ENCODE data around the gene F10. TPM values are rescaled to one million over a fixed set of nuclear protein-coding genes. Genes with fewer than 3 reads are reported as not detected.
"Not testable (repeated sequence)": the region's sequence is repeated elsewhere in the genome, so short reads cannot be mapped to it uniquely, and the experiment has no call there.

Gene F10
- total RNA-seq, 8 experiments from 2014 or later: 0.14 to 1.3 (median 0.57) TPM; not detected in 1

DNA sequence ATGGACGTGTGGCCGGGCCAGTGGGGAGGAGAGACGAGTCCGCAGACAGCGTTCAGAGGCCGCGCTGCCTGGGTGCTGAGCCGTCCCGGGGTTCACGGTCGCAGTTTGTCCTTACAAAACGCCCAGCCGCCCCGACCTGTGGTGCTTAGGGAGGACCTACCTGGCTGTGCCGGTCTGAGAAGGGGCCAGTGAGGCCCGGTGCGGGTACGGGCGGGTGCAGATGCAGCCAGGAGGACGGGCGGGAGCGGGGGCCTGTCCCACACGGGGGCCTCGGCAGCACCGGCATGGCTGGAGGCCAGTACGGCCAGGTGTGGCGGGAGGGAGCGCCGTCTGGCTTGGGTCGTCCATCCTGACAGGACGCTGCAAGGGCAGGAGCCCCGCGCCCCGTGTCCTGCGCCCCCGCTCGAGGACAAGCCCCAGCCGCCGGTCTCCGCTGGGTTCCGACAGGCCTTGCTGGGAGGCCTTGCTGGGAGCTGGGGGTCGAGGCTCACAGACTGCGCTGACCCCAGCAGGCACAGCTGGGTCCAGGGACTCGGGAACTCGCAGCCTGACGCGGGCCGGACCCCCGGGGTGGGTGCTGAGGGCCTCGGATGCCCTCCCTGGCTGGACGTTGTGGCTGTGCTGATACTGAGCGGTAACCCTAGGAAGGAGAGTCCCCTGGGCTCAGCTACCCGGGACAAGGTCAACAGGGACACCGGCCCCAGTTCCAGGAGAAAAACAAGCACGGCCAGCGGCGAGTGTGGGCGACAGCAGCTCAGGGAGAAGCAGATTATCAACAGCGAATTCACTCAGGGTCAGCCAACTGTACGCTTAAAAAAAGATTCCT is 30.6 kb downstream of the F10 start:
- in situ Hi-C loops (cut with MboI; ENCODE audit: low pct_unique_long_range_greater_than_20kb in 2 of 9, low sequenced_read_pairs in 9 of 9, unreplicated experiment in 9 of 9): no loop called here
- H3K27ac ChIP-seq: peak overlapping the region in 1 of 2 donors; percentile 83
- H3K4me1 ChIP-seq (replicated peaks in 1 of 2): peaks cover 3 to 17% of the 10 kb centered on the region in 2 donors
- peak; percentile 11 to 74 (median 68) for ATAC-seq (replicated peaks in 6 of 8)
- H3K4me3 ChIP-seq: peak overlapping the region; percentile 21 to 36 (median 30)
- 0 to 70% (median 31%) methylated on average over 1 to 12 of the region's 60 CpGs for WGBS, 10 experiments

DNA sequence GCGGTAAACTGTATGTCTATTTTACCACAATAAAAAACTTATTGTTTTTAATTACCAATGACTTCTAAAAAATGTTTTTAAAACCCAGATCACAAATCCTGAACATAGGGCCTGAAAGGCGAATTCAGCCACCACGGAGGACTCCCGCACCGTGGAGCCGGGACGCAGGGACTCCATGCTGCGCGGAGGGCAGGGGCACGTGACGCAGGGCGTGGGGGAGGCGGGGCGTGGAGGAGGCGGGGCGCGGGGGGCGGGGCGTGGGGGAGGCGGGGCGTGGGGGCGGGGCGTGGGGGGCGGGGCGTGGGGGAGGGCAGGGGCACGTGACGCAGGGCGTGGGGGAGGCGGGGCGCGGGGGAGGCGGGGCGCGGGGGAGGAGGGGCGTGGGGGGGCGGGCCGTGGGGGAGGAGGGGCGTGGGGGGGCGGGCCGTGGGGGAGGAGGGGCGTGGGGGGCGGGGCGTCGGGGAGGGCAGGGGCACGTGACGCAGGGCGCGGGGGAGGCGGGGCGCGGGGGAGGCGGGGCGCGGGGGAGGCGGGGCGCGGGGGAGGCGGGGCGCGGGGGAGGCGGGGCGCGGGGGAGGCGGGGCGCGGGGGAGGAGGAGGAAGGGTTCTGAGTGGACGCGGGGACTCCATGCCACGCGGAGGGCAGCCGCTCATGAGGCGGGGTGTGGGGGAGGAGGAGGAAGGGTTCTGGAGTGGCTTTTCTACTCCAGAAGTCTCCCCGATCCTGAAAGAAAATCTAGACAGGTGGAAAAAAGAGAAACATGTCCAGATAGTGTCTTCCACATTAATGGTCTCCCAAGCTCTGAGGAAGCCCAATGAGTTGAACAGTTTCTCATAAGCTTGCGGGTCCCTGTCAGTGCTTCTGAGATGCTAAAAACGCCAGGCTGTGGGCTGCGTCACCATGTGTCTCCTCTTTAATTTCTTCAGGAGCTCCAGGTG is 31.5 kb downstream of the F10 start:
- peak; percentile 47 to 82 (median 76) for ATAC-seq (replicated peaks in 6 of 8)
- H3K27ac ChIP-seq: peak overlapping the region in 1 of 2 donors; percentile 83
- WGBS, 10 experiments: 0 to 40% (median 20%) methylated on average over 1 of the region's 76 CpGs; no CpG with 5 or more reads in 6 of the 10 experiments
- peak overlapping the region; percentile 23 to 36 (median 30) for H3K4me3 ChIP-seq
- in situ Hi-C loops (cut with MboI; ENCODE audit: low pct_unique_long_range_greater_than_20kb in 2 of 9, low sequenced_read_pairs in 9 of 9, unreplicated experiment in 9 of 9): no loop called here
- peaks cover 3 to 17% of the 10 kb centered on the region in 2 donors for H3K4me1 ChIP-seq (replicated peaks in 1 of 2)

- H3K4me1 ChIP-seq (replicated peaks in 1 of 2): peaks cover 3 to 17% of the 10 kb centered on the region in 2 donors
- no peak for ATAC-seq (replicated peaks in 6 of 8)
- no peak overlapping the region for H3K27ac ChIP-seq
- H3K4me3 ChIP-seq: no peak overlapping the region
- in situ Hi-C loops (cut with MboI; ENCODE audit: low pct_unique_long_range_greater_than_20kb in 2 of 9, low sequenced_read_pairs in 9 of 9, unreplicated experiment in 9 of 9): no loop called here
- 57 to 100% (median 92%) methylated on average over 1 to 3 of the region's 3 CpGs; no CpG with 5 or more reads in 3 of the 10 experiments for WGBS, 10 experiments
Measured at GRCh38 chr13:113155201-113155600, 32.6 kb downstream of the F10 start.

DNA sequence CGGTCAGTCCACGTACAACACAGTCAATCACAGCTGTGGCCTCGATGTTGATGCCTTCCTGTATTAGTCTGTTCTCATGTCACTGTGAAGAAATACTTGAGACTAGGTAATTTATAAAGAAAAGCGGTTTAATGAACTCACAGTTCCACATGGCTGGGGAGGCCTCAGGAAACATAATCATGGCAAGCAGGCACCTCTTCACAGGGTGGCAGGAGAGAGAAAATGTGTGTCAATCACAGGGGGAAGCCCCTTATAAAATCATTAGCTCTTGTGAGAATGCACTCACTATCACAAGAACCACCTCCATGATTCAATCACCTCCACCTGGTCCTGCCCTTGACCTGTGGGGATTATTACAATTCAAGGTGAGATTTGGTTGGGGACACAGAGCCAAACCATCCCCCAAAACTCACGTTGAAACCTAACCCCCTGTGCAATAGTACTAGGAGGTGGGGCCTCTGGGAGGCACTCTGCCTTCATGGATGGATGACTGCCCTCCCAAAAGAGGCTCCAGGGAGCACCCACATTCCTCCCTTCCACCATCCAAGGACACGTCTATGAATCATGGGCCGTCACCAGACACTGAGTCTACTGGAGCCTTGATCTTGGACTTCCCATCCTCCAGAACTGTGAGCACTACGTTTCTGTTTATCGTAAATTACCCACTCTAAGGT is 33.5 kb downstream of the F10 start:
- in situ Hi-C loops (cut with MboI; ENCODE audit: low pct_unique_long_range_greater_than_20kb in 2 of 9, low sequenced_read_pairs in 9 of 9, unreplicated experiment in 9 of 9): no loop called here
- 75 to 100% (median 94%) methylated on average over 1 to 6 of the region's 9 CpGs; no CpG with 5 or more reads in 2 of the 10 experiments for WGBS, 10 experiments
- no peak for ATAC-seq (replicated peaks in 6 of 8)

DNA sequence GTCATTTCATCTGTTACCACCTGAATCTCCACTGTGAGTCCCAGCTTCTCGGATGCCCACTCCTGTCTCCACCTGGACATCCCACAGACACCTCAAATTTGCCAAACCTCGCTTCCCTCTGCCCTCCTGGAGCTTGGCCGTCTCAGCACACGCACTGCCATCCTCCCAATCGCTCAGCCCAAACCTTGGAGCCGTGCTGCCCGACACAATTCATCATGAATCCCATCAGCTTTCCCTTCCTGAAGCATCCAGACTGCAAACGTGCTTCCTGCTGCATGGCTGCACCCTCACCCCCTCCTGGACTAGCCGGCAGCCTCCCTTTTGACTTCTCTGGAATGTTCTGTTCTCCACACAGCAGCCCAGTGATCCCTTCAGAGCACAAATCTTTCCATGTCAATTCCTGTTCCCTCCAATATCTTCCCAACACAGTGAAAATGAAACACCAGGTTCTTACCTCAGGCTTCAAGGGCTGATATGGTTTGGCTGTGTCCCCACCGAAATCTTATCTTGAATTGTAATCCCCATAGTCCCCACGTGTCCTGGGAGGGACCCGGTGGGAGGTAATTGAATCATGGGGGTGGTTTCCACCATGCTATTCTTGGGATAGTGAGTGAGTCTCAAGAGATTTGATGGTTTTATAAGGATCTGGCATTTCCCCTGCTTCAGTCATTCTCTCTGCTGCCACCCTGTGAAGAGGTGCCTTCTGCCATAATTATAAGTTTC is 34.8 kb downstream of the F10 start:
- in situ Hi-C loops (cut with MboI; ENCODE audit: low pct_unique_long_range_greater_than_20kb in 2 of 9, low sequenced_read_pairs in 9 of 9, unreplicated experiment in 9 of 9): no loop called here

More for the DNA sequence above, 33.5 kb downstream of the F10 start:
- H3K4me3 ChIP-seq: no peak overlapping the region
- no peak overlapping the region for H3K27ac ChIP-seq
- peaks cover 3 to 18% of the 10 kb centered on the region in 2 donors for H3K4me1 ChIP-seq (replicated peaks in 1 of 2)

DNA sequence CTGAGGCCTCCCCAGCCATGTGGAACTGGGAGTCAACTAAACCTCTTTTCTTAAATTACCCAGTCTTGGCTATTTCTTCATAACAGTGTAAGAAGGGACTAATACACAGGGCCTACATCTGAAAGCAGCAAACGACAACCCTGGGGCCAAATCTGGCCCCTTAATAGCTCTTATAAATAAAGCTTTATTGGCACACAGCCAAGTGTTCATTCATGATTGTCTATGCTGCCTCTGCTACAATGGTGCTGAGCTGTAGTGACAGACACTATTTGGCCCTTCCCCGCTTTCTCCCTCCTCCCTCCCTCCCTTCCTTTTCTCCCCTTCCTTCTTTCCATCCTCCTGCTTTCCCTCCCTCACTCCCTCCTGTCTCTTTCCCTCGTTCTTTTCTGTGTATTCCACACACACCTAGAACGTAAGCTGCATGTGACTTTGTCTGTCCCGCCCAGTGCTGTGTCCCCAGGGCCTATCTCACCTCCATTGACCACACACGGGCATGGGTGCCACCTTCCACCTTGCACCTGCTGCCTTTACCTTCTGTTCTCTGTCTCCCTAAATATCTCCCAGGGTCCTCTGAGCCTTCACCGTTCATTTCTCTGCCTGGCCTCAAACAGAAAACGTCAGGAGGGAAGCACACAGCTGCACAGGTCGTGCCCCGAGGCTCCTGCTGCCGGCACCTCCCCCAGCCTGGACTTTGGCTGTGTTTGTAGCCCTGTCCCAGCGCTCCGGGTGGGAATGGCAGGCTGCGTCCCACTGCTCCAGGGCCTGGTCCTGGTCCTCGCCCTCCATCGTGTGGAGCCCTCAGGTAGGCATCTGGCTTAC is 35.5 kb downstream of the F10 start, which contains the start of gene PROZ:
Gene PROZ (plus strand): TSS at position 720 of the 819 bp plus-strand sequence. CDS start 13 bp downstream, at position 733.
- no peak within 1 kb of the TSS for H3K27ac ChIP-seq
- H3K4me1 ChIP-seq (replicated peaks in 1 of 2): peaks cover 6 to 14% of the 10 kb centered on the region in 2 donors
- ATAC-seq (replicated peaks in 6 of 8): no peak
- H3K4me3 ChIP-seq: no peak within 1 kb of the TSS
- in situ Hi-C loops (cut with MboI; ENCODE audit: low pct_unique_long_range_greater_than_20kb in 2 of 9, low sequenced_read_pairs in 9 of 9, unreplicated experiment in 9 of 9): no loop called here
- 19 to 100% (median 60%) methylated on average over 1 to 13 of the region's 16 CpGs; no CpG with 5 or more reads in 1 of the 10 experiments for WGBS, 10 experiments

More for the DNA sequence above, 34.8 kb downstream of the F10 start:
- Histone ChIP-seq H3K4me1 (replicated peaks in 1 of 2) (peaks cover 6 to 20% of the 10 kb centered on the region in 2 donors), H3K27ac (no peak overlapping the region), H3K4me3 (no peak overlapping the region)
- ATAC-seq (replicated peaks in 6 of 8): no peak
- WGBS, 10 experiments: 48 to 93% (median 74%) methylated on average over 4 to 8 of the region's 12 CpGs; no CpG with 5 or more reads in 4 of the 10 experiments

DNA sequence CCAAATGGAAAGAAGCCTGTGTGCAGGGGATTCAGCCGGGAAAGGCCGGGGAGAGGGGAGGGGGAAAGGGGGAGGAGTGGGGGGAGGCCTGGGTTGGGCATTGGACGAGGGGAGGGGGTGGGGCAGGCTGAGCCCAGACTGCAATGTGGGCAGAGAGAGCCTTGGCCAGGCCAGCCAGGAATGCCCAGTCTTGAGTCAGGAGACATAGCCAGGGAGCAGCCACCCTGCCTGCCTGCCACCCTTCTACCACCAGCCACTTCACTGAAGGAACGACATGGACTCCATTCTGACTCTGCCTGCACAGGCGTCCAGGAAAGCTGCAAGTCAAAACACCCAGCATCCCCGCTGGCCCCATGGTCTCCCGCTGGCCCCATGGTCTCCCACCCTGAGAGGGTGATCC is 36.3 kb downstream of the F10 start:
- Histone ChIP-seq H3K4me1 (replicated peaks in 1 of 2) (peaks cover 6 to 11% of the 10 kb centered on the region in 2 donors), H3K4me3 (no peak overlapping the region), H3K27ac (no peak overlapping the region)
- no peak for ATAC-seq (replicated peaks in 6 of 8)
- in situ Hi-C loops (cut with MboI; ENCODE audit: low pct_unique_long_range_greater_than_20kb in 2 of 9, low sequenced_read_pairs in 9 of 9, unreplicated experiment in 9 of 9): no loop called here
- WGBS, 10 experiments: no CpG with 5 or more reads among the region's 7 CpGs

- Histone ChIP-seq H3K4me1 (replicated peaks in 1 of 2) (peaks cover 3 to 6% of the 10 kb centered on the region in 2 donors), H3K4me3 (no peak overlapping the region), H3K27ac (no peak overlapping the region)
- peak in 3 of 8 experiments; percentile 16 to 19 (median 18) for ATAC-seq (replicated peaks in 6 of 8)
- 65 to 80% (median 77%) methylated on average over 1 to 7 of the region's 20 CpGs; no CpG with 5 or more reads in 5 of the 10 experiments for WGBS, 10 experiments
- in situ Hi-C loops (cut with MboI; ENCODE audit: low pct_unique_long_range_greater_than_20kb in 2 of 9, low sequenced_read_pairs in 9 of 9, unreplicated experiment in 9 of 9): no loop called here
Measured at GRCh38 chr13:113159701-113160100, 37.1 kb downstream of the F10 start.

- peak in 3 of 8 experiments; percentile 7 to 34 (median 17) for ATAC-seq (replicated peaks in 6 of 8)
- peaks cover 3 to 5% of the 10 kb centered on the region in 2 donors for H3K4me1 ChIP-seq (replicated peaks in 1 of 2)
- H3K4me3 ChIP-seq: no peak overlapping the region
- in situ Hi-C loops (cut with MboI; ENCODE audit: low pct_unique_long_range_greater_than_20kb in 2 of 9, low sequenced_read_pairs in 9 of 9, unreplicated experiment in 9 of 9): no loop called here
- WGBS, 10 experiments: 48 to 100% (median 75%) methylated on average over 1 to 10 of the region's 12 CpGs; no CpG with 5 or more reads in 1 of the 10 experiments
- no peak overlapping the region for H3K27ac ChIP-seq
Measured at GRCh38 chr13:113160983-113161382, 38.4 kb downstream of the F10 start.

DNA sequence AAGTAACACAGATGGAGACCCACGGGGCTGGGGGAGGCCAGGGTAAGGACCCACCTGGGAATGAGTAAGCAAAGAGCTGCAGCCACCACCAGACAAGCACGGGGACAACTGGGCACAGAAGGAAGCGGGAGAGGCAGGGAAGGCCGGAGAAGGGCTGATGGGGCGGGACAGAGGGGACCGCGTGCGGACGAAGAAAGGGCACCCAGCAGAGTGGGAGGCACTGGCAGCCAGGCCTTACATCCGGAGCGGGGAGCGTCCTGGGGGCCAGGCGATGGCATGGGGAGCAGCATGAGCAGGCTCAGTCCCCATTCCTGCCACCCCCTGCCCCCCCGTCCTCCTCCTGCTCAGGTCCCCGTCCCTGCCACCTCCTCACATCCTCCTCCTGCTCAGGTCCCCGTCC is 38.8 kb downstream of the F10 start:
- H3K27ac ChIP-seq: no peak overlapping the region
- H3K4me3 ChIP-seq: peak overlapping the region in 1 of 5 donors; percentile 11
- in situ Hi-C loops (cut with MboI; ENCODE audit: low pct_unique_long_range_greater_than_20kb in 2 of 9, low sequenced_read_pairs in 9 of 9, unreplicated experiment in 9 of 9): no loop called here
- peak in 4 of 8 experiments; percentile 37 to 61 (median 60) for ATAC-seq (replicated peaks in 6 of 8)
- WGBS, 10 experiments: 0 to 23% (median 0%) methylated on average over 1 to 7 of the region's 16 CpGs; no CpG with 5 or more reads in 7 of the 10 experiments
- H3K4me1 ChIP-seq (replicated peaks in 1 of 2): peaks cover 3 to 5% of the 10 kb centered on the region in 2 donors

GRCh38 chr13:113161975-113162374 is 39.4 kb downstream of the F10 start:
- H3K27ac ChIP-seq; H3K4me3 ChIP-seq; ATAC-seq (replicated peaks in 6 of 8); H3K4me1 ChIP-seq (replicated peaks in 1 of 2); in situ Hi-C loops (cut with MboI; ENCODE audit: low pct_unique_long_range_greater_than_20kb in 2 of 9, low sequenced_read_pairs in 9 of 9, unreplicated experiment in 9 of 9): not testable (repeated sequence)
- WGBS, 10 experiments: no CpG with 5 or more reads among the region's 13 CpGs
